Heart left ventricle (tissue), 16 donors: ENCODE measurements around the gene CHRNA5. TPM values are rescaled to one million over a fixed set of nuclear protein-coding genes. Genes with fewer than 3 reads are reported as not detected.

Experiments used
- ATAC-seq, 4 donors: fragments of 200-7000 bp; cut with Tn5 transposase; one replicate each; pipeline ENCODE4 v1.9.1; 2020 to 2022; ENCODE audit warnings: moderate library complexity in 4 of 4, mild to moderate bottlenecking in 3 of 4, moderate number of reproducible peaks in 1 of 4
- DNase-seq, 5 donors: peaks; one replicate each; pipeline ENCODE4 v3.0.0-alpha.2; 2020
- H3K27ac ChIP-seq, 12 donors: fragments of 200-600 bp; sonication (generic) in 4 of 12; one replicate each; pipeline versions ENCODE4 v1.5.0 to v1.8.0; 2016 to 2022; ENCODE audit warnings: mild to moderate bottlenecking in 2 of 12
- H3K27me3 ChIP-seq, 9 donors: fragments of 200-600 bp; sonication (generic) in 2 of 9; one replicate each; pipeline versions ENCODE4 v1.5.1 to v1.8.0; 2016 to 2022; ENCODE audit warnings: mild to moderate bottlenecking in 3 of 9
- H3K36me3 ChIP-seq, 9 donors: fragments of 200-600 bp; sonication (generic) in 2 of 9; one replicate each; pipeline versions ENCODE4 v1.5.0 to v1.8.0; 2018 to 2022; ENCODE audit warnings: mild to moderate bottlenecking in 2 of 9
- H3K4me1 ChIP-seq, 12 donors: fragments of 200-600 bp; sonication (generic) in 4 of 12; one replicate each; pipeline versions ENCODE4 v1.5.0 to v1.8.0; 2016 to 2022; ENCODE audit warnings: mild to moderate bottlenecking in 3 of 12
- H3K4me3 ChIP-seq, 12 donors: fragments of 200-600 bp; sonication (generic) in 4 of 12; one replicate each; pipeline versions ENCODE4 v1.5.0 to v1.8.0; 2017 to 2022; ENCODE audit warnings: mild to moderate bottlenecking in 9 of 12, moderate library complexity in 4 of 12
- H3K9me3 ChIP-seq, 12 donors: fragments of 200-600 bp; sonication (generic) in 4 of 12; one replicate each; pipeline versions ENCODE4 v1.5.0 to v1.8.0; 2016 to 2022; ENCODE audit warnings: mild to moderate bottlenecking in 1 of 12
- CTCF ChIP-seq, 12 donors: fragments of 200-600 bp; sonication (generic) in 4 of 12; IDR thresholded peaks; one replicate each; pipeline versions ENCODE4 v1.5.0 to v1.8.0; 2018 to 2022; ENCODE audit warnings: antibody characterized with exemption in 12 of 12, mild to moderate bottlenecking in 5 of 12
- POLR2A ChIP-seq, 2 donors: fragments of 450-650 bp; IDR thresholded peaks; one replicate each; pipeline ENCODE4 v1.6.1; 2017; ENCODE audit warnings: antibody characterized with exemption in 2 of 2, mild to moderate bottlenecking in 2 of 2, moderate library complexity in 2 of 2
- WGBS, 4 donors: extraction: QIAGEN DNeasy Blood & Tissue Kit in 2 of 4; methylation state at CpG; one replicate each; pipeline versions ENCODE4 v1.1.5 to v1.1.7; 2013 to 2018; 5-methylcytosine and 5-hydroxymethylcytosine counted together
- intact Hi-C, 10 donors: fragments of 100-400 bp; cut with DNase I; formaldehyde crosslinking; loops; one replicate each; pipeline versions ENCODE4 v1.11.1 to v1.14.2; 2022
- polyA plus RNA-seq, 2 donors: library from polyadenylated mRNA; stranded (reverse); fragments of 200-250 nt; gene quantifications; one replicate each; pipeline ENCODE4 v1.2.3, GENCODE V29; 2013
- total RNA-seq, 9 donors: library from RNA; depleted of rRNA in 2 of 9; stranded (reverse); fragments of >200 nt in 2 of 9; fragmentation: NEBNext Ultra II Directional in 3 of 9; extraction: Animal tissue kit (Norgen Biotek cat#: 25700) in 3 of 9; gene quantifications; one replicate each; pipeline versions ENCODE4 v1.1.0 to v1.2.4, GENCODE V29; 2016 to 2023
- donor health status: ischemic (EF 13 %, LVEDD 7.1; RV severe dilation, severe dysfunction).
- donor health status: healthy with polysubstance abuse.
- donor health status: DM: no; HTN: yes; CAD: no.
- donor health status: DM: no; HTN: no; CAD: no.
- donor health status: ischemic (EF 25% LVEDD 6.9; RV normal size, moderate dysfunction).
- donor health status: ischemic (EF 25% LVEDD 5.7; RV mildly dilated, moderate dysfunction).
- donor health status: healthy.
- donor health status: DM: yes; HTN: yes; CAD: no.
- donor health status: ischemic (EF 35%, LVEDD 5.7; RV mildly dilated, moderate dysfunction).
- donor health status: nonischemic (EF 11% LVEDD 7.7; RV severe dilation, severe dysfunction).
- donor health status: DM: yes; HTN: yes; CAD: no.
- donor health status: PGD.
- donor health status: ischemic (EF 29% LVEDD 5.4; RV normal size, mild dysfunction).
- donor health status: nonischemic (EF 23%, LVEDD 6.1; RV moderate dilation, normal function).

Gene CHRNA5
- total and polyA plus RNA-seq, 11 donors = 0.64 to 4.0 (median 1.5) TPM

- Histone ChIP-seq H3K36me3 (peaks cover 0 to 60% (median 56%) of the 10 kb centered on the region in 9 donors), H3K27ac (no peak overlapping the region), H3K4me1 (peaks cover 0 to 35% (median 19%) of the 10 kb centered on the region in 12 donors), H3K9me3 (no peaks in the 10 kb centered on the region), H3K4me3 (no peak overlapping the region), H3K27me3 (no peaks in the 10 kb centered on the region)
- intact Hi-C loops = no loop called here
- no peak for DNase-seq
- 92 to 97% (median 95%) methylated on average over 3 of the region's 3 CpGs for WGBS, 4 donors
- ATAC-seq = no peak
- TF ChIP-seq POLR2A (IDR thresholded peaks at IDR 0.05) (no peak), CTCF (IDR thresholded peaks at IDR 0.05) (no peak)
Measured at GRCh38 chr15:78542647-78543046, 22.7 kb upstream of the CHRNA5 start.

- Histone ChIP-seq H3K27me3 (no peaks in the 10 kb centered on the region), H3K36me3 (peaks cover 0 to 65% (median 60%) of the 10 kb centered on the region in 9 donors), H3K9me3 (no peaks in the 10 kb centered on the region), H3K4me3 (no peak overlapping the region), H3K27ac (no peak overlapping the region), H3K4me1 (no peaks in the 10 kb centered on the region)
- intact Hi-C loops = no loop called here
- DNase-seq = no peak
- 73 to 80% (median 77%) methylated on average over 6 of the region's 6 CpGs for WGBS, 4 donors
- ATAC-seq = no peak
- TF ChIP-seq CTCF (IDR thresholded peaks at IDR 0.05) (no peak), POLR2A (IDR thresholded peaks at IDR 0.05) (no peak)
Measured at GRCh38 chr15:78550194-78550593, 15.1 kb upstream of the CHRNA5 start.

- ATAC-seq = no peak
- H3K36me3 ChIP-seq = peaks cover 0 to 59% (median 54%) of the 10 kb centered on the region in 9 donors
Measured at GRCh38 chr15:78550815-78551214, 14.5 kb upstream of the CHRNA5 start.

GRCh38 chr15:78551902-78552301 is 13.4 kb upstream of the CHRNA5 start:
- TF ChIP-seq CTCF (IDR thresholded peaks at IDR 0.05) (no peak), POLR2A (IDR thresholded peaks at IDR 0.05) (no peak)

More at GRCh38 chr15:78550815-78551214, 14.5 kb upstream of the CHRNA5 start:
- Histone ChIP-seq H3K4me1 (no peaks in the 10 kb centered on the region), H3K27ac (no peak overlapping the region), H3K27me3 (no peaks in the 10 kb centered on the region), H3K9me3 (no peaks in the 10 kb centered on the region), H3K4me3 (no peak overlapping the region)
- DNase-seq = no peak
- intact Hi-C loops = no loop called here
- TF ChIP-seq POLR2A (IDR thresholded peaks at IDR 0.05) (no peak), CTCF (IDR thresholded peaks at IDR 0.05) (no peak)
- WGBS, 4 donors = 79 to 87% (median 83%) methylated on average over 3 of the region's 3 CpGs

More at GRCh38 chr15:78551902-78552301, 13.4 kb upstream of the CHRNA5 start:
- WGBS, 4 donors = 85 to 90% (median 87%) methylated on average over 5 of the region's 5 CpGs
- no peak for DNase-seq
- Histone ChIP-seq H3K9me3 (no peaks in the 10 kb centered on the region), H3K36me3 (peaks cover 0 to 48% (median 43%) of the 10 kb centered on the region in 9 donors), H3K27ac (no peak overlapping the region), H3K4me3 (no peak overlapping the region), H3K27me3 (no peaks in the 10 kb centered on the region), H3K4me1 (no peaks in the 10 kb centered on the region)
- intact Hi-C loops = no loop called here
- ATAC-seq = no peak
